Measurements from ENCODE around the gene ADGRE3.

DNA sequence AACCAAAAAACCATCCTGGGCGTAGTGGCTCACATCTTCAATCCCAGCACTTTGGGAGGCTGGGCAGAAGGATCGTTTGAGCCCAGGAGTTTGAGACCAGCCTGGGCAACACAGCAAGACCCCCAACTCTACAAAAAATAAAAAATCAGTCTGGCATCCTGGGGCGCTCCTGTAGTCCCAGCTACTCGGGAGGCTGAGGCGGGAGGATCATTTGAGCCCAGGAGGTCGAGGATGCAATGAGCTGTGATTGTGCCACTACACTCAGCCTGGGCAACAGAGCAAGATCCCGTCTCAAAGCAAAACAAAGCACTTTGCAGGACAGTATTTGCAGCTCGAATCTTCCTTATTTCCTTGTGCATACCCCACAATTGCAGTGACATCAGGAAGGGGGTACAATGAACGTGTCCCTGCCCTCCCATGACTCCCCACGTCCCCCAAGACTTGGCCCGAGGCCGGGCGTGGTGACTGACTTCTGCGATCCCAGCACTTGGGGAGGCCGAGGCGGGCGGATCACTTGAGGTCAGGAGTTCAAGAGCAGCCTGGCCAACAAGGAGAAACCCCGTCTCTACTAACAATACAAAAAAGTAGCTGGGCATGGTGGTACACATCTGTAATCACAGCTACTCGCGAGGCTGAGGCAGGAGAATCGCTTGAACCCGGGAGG lies 103.6 kb downstream of the ADGRE3 start:
- TF ChIP-seq FOS (IDR thresholded peaks at IDR 0.05; ENCODE audit: low read depth, low read length) = no peak
- TF ChIP-seq, protein P1, sequence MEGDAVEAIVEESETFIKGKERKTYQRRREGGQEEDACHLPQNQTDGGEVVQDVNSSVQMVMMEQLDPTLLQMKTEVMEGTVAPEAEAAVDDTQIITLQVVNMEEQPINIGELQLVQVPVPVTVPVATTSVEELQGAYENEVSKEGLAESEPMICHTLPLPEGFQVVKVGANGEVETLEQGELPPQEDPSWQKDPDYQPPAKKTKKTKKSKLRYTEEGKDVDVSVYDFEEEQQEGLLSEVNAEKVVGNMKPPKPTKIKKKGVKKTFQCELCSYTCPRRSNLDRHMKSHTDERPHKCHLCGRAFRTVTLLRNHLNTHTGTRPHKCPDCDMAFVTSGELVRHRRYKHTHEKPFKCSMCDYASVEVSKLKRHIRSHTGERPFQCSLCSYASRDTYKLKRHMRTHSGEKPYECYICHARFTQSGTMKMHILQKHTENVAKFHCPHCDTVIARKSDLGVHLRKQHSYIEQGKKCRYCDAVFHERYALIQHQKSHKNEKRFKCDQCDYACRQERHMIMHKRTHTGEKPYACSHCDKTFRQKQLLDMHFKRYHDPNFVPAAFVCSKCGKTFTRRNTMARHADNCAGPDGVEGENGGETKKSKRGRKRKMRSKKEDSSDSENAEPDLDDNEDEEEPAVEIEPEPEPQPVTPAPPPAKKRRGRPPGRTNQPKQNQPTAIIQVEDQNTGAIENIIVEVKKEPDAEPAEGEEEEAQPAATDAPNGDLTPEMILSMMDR (conservative IDR thresholded peaks at IDR 0.05; ENCODE audit: low read depth, low read length) = no peak
- TF ChIP-seq, protein P2, sequence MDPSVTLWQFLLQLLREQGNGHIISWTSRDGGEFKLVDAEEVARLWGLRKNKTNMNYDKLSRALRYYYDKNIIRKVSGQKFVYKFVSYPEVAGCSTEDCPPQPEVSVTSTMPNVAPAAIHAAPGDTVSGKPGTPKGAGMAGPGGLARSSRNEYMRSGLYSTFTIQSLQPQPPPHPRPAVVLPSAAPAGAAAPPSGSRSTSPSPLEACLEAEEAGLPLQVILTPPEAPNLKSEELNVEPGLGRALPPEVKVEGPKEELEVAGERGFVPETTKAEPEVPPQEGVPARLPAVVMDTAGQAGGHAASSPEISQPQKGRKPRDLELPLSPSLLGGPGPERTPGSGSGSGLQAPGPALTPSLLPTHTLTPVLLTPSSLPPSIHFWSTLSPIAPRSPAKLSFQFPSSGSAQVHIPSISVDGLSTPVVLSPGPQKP (IDR thresholded peaks at IDR 0.05; ENCODE audit: borderline replicate concordance, low read depth, low read length) = no peak
